Calu3 (cell line): ENCODE results near the gene NME5. TPM values are rescaled to one million over a fixed set of nuclear protein-coding genes. Genes with fewer than 3 reads are reported as not detected.

Source experiments
- BruUV-seq: library from RNA; stranded (reverse); fragments of 400-500 nt; replicated peaks from 2 replicates; lab custom pipeline; 2021; lab: Mats Ljungman, UMichigan
- CTCF ChIA-PET: fragments of 300-600 bp; sonication (Branson Sonifier 250); formaldehyde crosslinking; loops from one replicate; lab custom pipeline; 2022; ENCODE audit warnings: antibody characterized with exemption; lab: Charles Lee
- DNase-seq: peaks from one replicate; pipeline ENCODE4 v3.0.0; 2022
- H3K27ac Mint-ChIP-seq: one replicate; pipeline ENCODE4 v1.8.0; 2022; ENCODE audit warnings: mixed read lengths; ENCODE audit not compliant: unreplicated experiment
- H3K27me3 Mint-ChIP-seq: one replicate; pipeline ENCODE4 v1.8.0; 2022; ENCODE audit warnings: mixed read lengths; ENCODE audit not compliant: unreplicated experiment
- H3K36me3 Mint-ChIP-seq: one replicate; pipeline ENCODE4 v1.8.0; 2022; ENCODE audit warnings: mild to moderate bottlenecking, moderate library complexity, mixed read lengths; ENCODE audit not compliant: insufficient read depth, unreplicated experiment
- H3K4me1 Mint-ChIP-seq: one replicate; pipeline ENCODE4 v1.8.0; 2022; ENCODE audit warnings: mild to moderate bottlenecking, low read depth, mixed read lengths; ENCODE audit not compliant: unreplicated experiment
- H3K4me3 Mint-ChIP-seq: one replicate; pipeline ENCODE4 v1.8.0; 2022; ENCODE audit warnings: mild to moderate bottlenecking, low read depth, moderate library complexity, mixed read lengths; ENCODE audit not compliant: unreplicated experiment
- H3K9me3 Mint-ChIP-seq: one replicate; pipeline ENCODE4 v1.8.0; 2022; ENCODE audit warnings: low read depth, mixed read lengths; ENCODE audit not compliant: unreplicated experiment
- CTCF ChIP-seq: fragments of 200-600 bp; IDR thresholded peaks from one replicate; pipeline ENCODE4 v1.8.0; 2022; ENCODE audit warnings: antibody characterized with exemption; ENCODE audit not compliant: unreplicated experiment
- intact Hi-C: fragments of 100-400 bp; cut with micrococcal nuclease; formaldehyde crosslinking; loops from one replicate; pipeline ENCODE4 v1.10.0; 2022; ENCODE audit not compliant: unreplicated experiment
- total RNA-seq: library from RNA; stranded (reverse); gene quantifications from 2 replicates; pipeline ENCODE4 v1.2.3, GENCODE V29; 2022

The NME5 gene
- total RNA-seq, 1 experiment from 2014 or later = 3.9 TPM

DNA sequence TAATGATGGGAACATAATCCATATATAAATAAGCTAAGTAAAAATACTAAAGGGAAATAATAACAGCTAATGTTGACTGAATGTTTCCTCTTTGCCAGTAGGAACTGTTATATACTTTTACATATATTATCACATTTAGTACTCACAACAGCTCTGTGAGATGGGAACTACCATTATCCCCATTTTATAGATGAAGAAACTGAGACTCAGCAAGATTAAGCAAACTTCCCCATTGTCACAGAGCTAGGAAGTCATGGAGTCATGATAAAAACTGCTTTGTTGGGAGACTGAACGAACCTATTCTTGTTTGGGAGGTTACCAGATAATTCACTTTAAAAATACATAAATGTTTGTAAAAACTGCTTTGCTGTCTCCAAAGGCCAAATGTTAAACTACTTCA is 32.0 kb downstream of the NME5 start:
- H3K27ac Mint-ChIP-seq = no peak overlapping the region
- H3K9me3 Mint-ChIP-seq = no peaks in the 10 kb centered on the region
- H3K4me1 Mint-ChIP-seq = no peaks in the 10 kb centered on the region
- no peak for DNase-seq
- BruUV-seq = no TSS peak
- H3K27me3 Mint-ChIP-seq = peaks cover 38% of the 10 kb centered on the region
- H3K4me3 Mint-ChIP-seq = no peak overlapping the region
- no peaks in the 10 kb centered on the region for H3K36me3 Mint-ChIP-seq
- CTCF ChIA-PET = interaction anchor here (0.7 kb wide), 1 partner anchor 362 kb away, joined by 3 read pairs; no protein-coding TSS in a partner anchor
- no peak for TF ChIP-seq CTCF
- intact Hi-C loops = no loop called here

DNA sequence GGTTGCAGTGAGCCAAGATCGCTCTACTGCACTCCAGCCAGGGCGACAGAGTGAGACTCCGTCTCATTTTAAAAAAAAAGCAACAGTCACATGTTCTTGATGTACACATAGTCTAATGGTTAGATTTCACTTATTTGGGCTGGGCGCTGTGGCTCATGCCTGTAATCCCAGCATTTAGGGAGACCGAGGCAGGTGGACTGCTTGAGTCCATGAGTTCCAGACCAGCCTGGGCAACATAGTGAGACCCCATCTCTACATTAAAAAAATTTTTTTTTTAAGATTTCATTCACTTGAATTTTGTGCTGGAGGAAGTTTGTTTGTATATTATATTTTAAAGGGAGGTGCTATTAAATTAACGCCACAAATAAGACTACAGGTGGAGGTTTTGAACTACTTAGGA is 33.5 kb downstream of the NME5 start:
- Mint-ChIP-seq H3K9me3 (no peaks in the 10 kb centered on the region), H3K4me1 (no peaks in the 10 kb centered on the region), H3K36me3 (no peaks in the 10 kb centered on the region), H3K4me3 (no peak overlapping the region), H3K27ac (no peak overlapping the region), H3K27me3 (peaks cover 43% of the 10 kb centered on the region)
- CTCF ChIA-PET = no interaction called here
- no peak for TF ChIP-seq CTCF
- no peak for DNase-seq
- no TSS peak for BruUV-seq
- intact Hi-C loops = no loop called here

- CTCF ChIA-PET = no interaction called here
- Mint-ChIP-seq H3K4me1 (no peaks in the 10 kb centered on the region), H3K27ac (no peak overlapping the region), H3K27me3 (peaks cover 23% of the 10 kb centered on the region), H3K4me3 (no peak overlapping the region), H3K9me3 (no peaks in the 10 kb centered on the region), H3K36me3 (no peaks in the 10 kb centered on the region)
- intact Hi-C loops = no loop called here
- TF ChIP-seq CTCF = no peak
- DNase-seq = no peak
- no TSS peak for BruUV-seq
Measured at GRCh38 chr5:138103319-138103637, 36.0 kb downstream of the NME5 start.

- no peak for DNase-seq
- Mint-ChIP-seq H3K4me3 (no peak overlapping the region), H3K4me1 (peaks cover 2% of the 10 kb centered on the region), H3K36me3 (no peaks in the 10 kb centered on the region), H3K27me3 (peaks cover 23% of the 10 kb centered on the region), H3K9me3 (no peaks in the 10 kb centered on the region), H3K27ac (no peak overlapping the region)
- intact Hi-C loops = no loop called here
- no peak for TF ChIP-seq CTCF
- no TSS peak for BruUV-seq
- CTCF ChIA-PET = interaction anchor here (0.6 to 0.8 kb wide), 2 partner anchors 45 to 460 kb away, joined by 3 to 4 read pairs; no protein-coding TSS in a partner anchor
Measured at GRCh38 chr5:138102454-138103318, 36.5 kb downstream of the NME5 start.
